GM21717 (cell line): ENCODE results near the gene TTC9.

Experiments
- ATAC-seq: cut with Tn5 transposase; IDR thresholded peaks from one replicate; pipeline ENCODE4 v1.9.1; 2021; ENCODE audit warnings: mild to moderate bottlenecking, moderate library complexity; ENCODE audit not compliant: unreplicated experiment

Gene TTC9

GRCh38 chr14:70641548-70642302, at the start of gene TTC9:
Gene TTC9, plus strand, starts transcription at chr14:70641916. Its CDS starts 214 bp downstream, at chr14:70642130.
- no peak for ATAC-seq

GRCh38 chr14:70594461-70594860, 47.3 kb upstream of the TTC9 start:
- ATAC-seq = no peak

- no peak for ATAC-seq
These were observed 46.1 kb upstream of the TTC9 start for GRCh38 chr14:70595443-70596185.

- ATAC-seq = no peak
These were observed 44.0 kb upstream of the TTC9 start for GRCh38 chr14:70597731-70598130.

GRCh38 chr14:70599345-70599744, 42.4 kb upstream of the TTC9 start:
- ATAC-seq = no peak

GRCh38 chr14:70600382-70601157, 41.1 kb upstream of the TTC9 start, which contains the start of gene MED6:
Gene MED6, minus strand, starts transcription at chr14:70600655. Its CDS starts 18 bp downstream, at chr14:70600637.
- ATAC-seq = peak; percentile 71

GRCh38 chr14:70601162-70601561, 40.6 kb upstream of the TTC9 start:
- ATAC-seq = no peak

- ATAC-seq = no peak
These were observed 39.5 kb upstream of the TTC9 start for GRCh38 chr14:70602254-70602653.

GRCh38 chr14:70611216-70611615, 30.5 kb upstream of the TTC9 start:
- no peak for ATAC-seq

GRCh38 chr14:70616646-70617045, 25.1 kb upstream of the TTC9 start:
- no peak for ATAC-seq

GRCh38 chr14:70618314-70618713, 23.4 kb upstream of the TTC9 start:
- ATAC-seq = no peak

- no peak for ATAC-seq
These were observed 22.0 kb upstream of the TTC9 start for GRCh38 chr14:70619708-70620107.

GRCh38 chr14:70622111-70622712, 19.5 kb upstream of the TTC9 start:
- no peak for ATAC-seq

GRCh38 chr14:70624972-70625371, 16.7 kb upstream of the TTC9 start:
- ATAC-seq = no peak

- no peak for ATAC-seq
These were observed 9.8 kb upstream of the TTC9 start for GRCh38 chr14:70631948-70632347.

GRCh38 chr14:70635971-70636595, 5.6 kb upstream of the TTC9 start:
- ATAC-seq = no peak

- ATAC-seq = no peak
These were observed 3.3 kb upstream of the TTC9 start for GRCh38 chr14:70638416-70638815.

- ATAC-seq = peak; percentile 57
These were observed 673 bp upstream of the TTC9 start for GRCh38 chr14:70640938-70641547.

- ATAC-seq = no peak
These were observed 853 bp downstream of the TTC9 start for GRCh38 chr14:70642303-70643235.
